DMS114 treated with DMSO at 0.1 percent for 48 hours (cell line): ENCODE data around the gene CDX2.
A peak's percentile ranks its signal among the peaks of the same experiment; 100 is the strongest.

Experiments
- DNase-seq: peaks from one replicate; lab custom pipeline; 2025; ENCODE audit not compliant: unreplicated experiment; lab: John Stamatoyannopoulos, UW

Gene CDX2

GRCh38 chr13:27933118-27933517 lies 36.0 kb downstream of the CDX2 start:
- no peak for DNase-seq

- DNase-seq, result no peak
Observed at GRCh38 chr13:27929868-27930267, 39.2 kb downstream of the CDX2 start.

- no peak for DNase-seq
Observed at GRCh38 chr13:27928805-27929753, 40.0 kb downstream of the CDX2 start.

- DNase-seq, result no peak
Observed at GRCh38 chr13:27928353-27928804, 40.7 kb downstream of the CDX2 start.

GRCh38 chr13:27927444-27928352 lies 41.4 kb downstream of the CDX2 start:
- no peak for DNase-seq

GRCh38 chr13:27926644-27927434 lies 42.3 kb downstream of the CDX2 start:
- DNase-seq, result no peak

- DNase-seq, result no peak
Observed at GRCh38 chr13:27925220-27925991, 43.7 kb downstream of the CDX2 start.

GRCh38 chr13:27924529-27925141 lies 44.5 kb downstream of the CDX2 start:
- DNase-seq, result no peak

- DNase-seq, result no peak
Observed at GRCh38 chr13:27923794-27924528, 45.2 kb downstream of the CDX2 start.

- DNase-seq, result no peak
Observed at GRCh38 chr13:27922883-27923612, 46.1 kb downstream of the CDX2 start.

GRCh38 chr13:27921961-27922882 lies 46.9 kb downstream of the CDX2 start:
- no peak for DNase-seq

GRCh38 chr13:27921421-27921960 lies 47.6 kb downstream of the CDX2 start:
- no peak for DNase-seq

GRCh38 chr13:27920677-27921420 lies 48.3 kb downstream of the CDX2 start:
- no peak for DNase-seq

GRCh38 chr13:27919934-27920676 lies 49.0 kb downstream of the CDX2 start, which contains the start of gene PDX1:
PDX1 (plus strand) TSS chr13:27920000; CDS start chr13:27920139, 139 bp downstream.
- DNase-seq, result peak; percentile 11

- no peak for DNase-seq
Observed at GRCh38 chr13:27919659-27919933, 49.5 kb downstream of the CDX2 start.
